GM12875 (cell line): ENCODE results near the gene PPP2CA.
A peak's percentile ranks its signal among the peaks of the same experiment; 100 is the strongest.
"Not testable (repeated sequence)": the region's sequence is repeated elsewhere in the genome, so short reads cannot be mapped to it uniquely, and the experiment has no call there.

Experiments
- H3K4me3 ChIP-seq: one replicate; pipeline ENCODE4 v1.5.1; 2011; ENCODE audit warnings: low read depth, low read length, control low read depth
- TF ChIP-seq, protein P1 (sequence below): IDR thresholded peaks from 2 replicates; pipeline ENCODE4 v1.5.1; 2011; ENCODE audit warnings: low read depth, mild to moderate bottlenecking, control low read depth, inconsistent platforms, low read length, moderate library complexity, borderline replicate concordance; ENCODE audit not compliant: insufficient read depth

The PPP2CA gene

DNA sequence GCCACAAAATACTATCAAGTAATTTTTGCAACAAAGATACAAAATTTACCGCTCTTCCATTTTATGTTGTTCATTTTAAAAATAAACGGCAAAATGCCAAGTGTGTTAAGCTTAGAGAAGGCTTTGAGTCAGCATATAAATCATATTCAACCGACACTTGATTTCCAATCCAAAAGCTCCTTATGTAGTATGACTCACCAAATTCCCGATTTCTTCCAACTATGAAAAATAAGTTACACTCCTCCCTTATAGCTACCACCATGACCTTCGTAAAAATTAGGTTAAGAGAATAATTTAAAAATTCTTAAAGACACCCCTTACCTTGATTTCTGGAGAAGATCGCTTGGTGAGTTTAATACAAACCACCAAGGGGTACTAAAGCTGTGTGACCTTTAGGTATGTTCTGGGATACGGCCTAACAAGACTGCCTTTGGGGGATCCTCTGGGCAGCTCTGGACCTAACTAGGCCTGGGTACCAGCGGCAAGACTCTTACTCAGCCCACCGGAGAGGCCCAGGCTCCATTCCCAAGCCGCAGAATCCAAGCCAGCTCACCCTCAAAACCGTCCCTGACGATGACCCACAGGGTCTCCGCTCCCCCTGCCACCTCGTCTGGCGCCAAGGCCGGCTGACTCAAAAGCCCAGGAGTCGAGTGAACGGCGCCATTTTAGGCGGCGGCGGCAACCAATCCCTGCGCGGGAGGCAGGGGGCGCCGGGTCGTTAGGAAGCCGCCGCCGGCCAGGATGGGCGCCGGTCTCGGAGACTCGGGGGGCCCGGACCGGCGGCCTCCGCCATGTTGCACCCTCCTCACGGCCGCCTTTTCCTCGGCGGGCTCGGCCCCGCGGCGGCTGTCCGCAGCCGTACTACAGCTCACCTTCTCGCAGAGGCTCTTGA is 739 bp downstream of the PPP2CA start:
- H3K4me3 ChIP-seq, result peak overlapping the region; percentile 90
- TF ChIP-seq, protein P1, sequence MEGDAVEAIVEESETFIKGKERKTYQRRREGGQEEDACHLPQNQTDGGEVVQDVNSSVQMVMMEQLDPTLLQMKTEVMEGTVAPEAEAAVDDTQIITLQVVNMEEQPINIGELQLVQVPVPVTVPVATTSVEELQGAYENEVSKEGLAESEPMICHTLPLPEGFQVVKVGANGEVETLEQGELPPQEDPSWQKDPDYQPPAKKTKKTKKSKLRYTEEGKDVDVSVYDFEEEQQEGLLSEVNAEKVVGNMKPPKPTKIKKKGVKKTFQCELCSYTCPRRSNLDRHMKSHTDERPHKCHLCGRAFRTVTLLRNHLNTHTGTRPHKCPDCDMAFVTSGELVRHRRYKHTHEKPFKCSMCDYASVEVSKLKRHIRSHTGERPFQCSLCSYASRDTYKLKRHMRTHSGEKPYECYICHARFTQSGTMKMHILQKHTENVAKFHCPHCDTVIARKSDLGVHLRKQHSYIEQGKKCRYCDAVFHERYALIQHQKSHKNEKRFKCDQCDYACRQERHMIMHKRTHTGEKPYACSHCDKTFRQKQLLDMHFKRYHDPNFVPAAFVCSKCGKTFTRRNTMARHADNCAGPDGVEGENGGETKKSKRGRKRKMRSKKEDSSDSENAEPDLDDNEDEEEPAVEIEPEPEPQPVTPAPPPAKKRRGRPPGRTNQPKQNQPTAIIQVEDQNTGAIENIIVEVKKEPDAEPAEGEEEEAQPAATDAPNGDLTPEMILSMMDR, result no peak

DNA sequence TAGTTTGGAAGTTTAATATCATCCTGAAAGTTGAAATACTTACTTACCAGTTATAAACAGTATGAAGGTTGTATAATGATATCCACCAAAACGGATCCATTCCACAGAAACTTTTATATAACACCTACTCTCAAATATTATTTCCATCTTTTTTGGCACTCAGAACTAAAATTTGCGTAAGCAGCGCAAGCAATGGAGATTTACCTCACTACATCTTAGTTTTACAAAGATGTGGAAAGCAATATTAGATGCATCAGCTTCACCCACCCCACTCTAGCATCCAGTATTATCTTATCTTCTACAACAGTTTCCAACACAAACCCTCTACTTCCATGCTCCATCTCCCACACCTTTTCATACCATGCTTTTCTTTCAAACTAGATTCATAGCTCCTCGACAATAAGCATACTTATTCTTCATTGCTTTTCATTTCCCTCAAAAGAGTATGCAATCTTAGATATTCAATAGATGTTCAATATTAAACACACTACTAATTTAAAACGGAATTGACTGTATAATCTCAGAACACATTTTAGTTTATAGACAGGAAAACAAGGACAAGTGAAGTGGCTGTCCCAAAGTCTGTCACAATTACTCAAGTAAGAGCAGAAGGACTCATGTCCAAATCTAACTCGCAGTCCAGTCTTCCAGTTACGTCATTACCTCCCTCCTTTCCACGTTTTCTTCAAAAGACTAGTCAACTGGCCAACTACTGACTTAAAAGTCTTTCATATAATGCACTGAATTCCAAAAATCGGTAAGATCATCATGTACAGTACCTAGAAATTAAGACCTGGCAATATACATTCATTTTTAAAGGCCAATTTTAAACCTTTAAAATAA is 2.2 kb downstream of the PPP2CA start:
- H3K4me3 ChIP-seq, result peak overlapping the region; percentile 90
- TF ChIP-seq, protein P1, result no peak

DNA sequence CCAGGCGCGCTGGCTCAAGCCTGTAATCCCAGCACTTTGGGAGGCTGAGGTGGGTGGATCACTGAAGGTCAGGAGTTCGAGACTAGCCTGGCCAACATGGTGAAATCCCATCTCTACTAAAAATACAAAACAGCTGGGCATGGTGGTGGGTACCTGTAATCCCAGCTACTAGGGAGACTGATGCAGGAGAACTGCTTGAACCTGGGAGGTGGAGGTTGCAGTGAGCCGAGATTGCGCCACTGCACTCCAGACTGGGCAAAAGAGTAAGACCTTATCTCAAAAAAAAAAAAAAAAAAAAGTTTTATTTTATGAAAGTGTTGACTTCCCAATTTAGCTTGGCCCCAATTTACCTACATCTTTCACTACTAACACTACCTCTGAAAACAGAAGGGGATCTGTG is 4.2 kb downstream of the PPP2CA start:
- H3K4me3 ChIP-seq, result not testable (repeated sequence)

DNA sequence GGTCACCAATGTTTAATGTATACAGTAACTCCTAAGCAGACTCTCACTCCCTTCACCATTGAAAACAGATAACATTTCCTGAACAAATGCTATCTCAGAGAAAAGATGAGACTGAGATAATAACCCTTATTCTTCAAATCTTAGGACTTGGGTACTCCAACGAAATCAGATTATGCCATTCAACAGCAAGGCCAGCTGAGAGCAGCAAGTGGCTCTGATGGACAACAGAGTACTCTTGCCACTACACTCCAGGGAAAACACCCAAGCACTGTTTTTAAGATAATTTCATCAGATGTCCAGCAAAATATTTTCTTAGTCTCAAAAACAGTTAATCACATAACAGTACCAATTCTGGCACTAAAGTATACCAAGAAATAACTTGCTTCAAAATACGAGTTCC is 10.1 kb downstream of the PPP2CA start:
- TF ChIP-seq, protein P1, result no peak
- no peak overlapping the region for H3K4me3 ChIP-seq

DNA sequence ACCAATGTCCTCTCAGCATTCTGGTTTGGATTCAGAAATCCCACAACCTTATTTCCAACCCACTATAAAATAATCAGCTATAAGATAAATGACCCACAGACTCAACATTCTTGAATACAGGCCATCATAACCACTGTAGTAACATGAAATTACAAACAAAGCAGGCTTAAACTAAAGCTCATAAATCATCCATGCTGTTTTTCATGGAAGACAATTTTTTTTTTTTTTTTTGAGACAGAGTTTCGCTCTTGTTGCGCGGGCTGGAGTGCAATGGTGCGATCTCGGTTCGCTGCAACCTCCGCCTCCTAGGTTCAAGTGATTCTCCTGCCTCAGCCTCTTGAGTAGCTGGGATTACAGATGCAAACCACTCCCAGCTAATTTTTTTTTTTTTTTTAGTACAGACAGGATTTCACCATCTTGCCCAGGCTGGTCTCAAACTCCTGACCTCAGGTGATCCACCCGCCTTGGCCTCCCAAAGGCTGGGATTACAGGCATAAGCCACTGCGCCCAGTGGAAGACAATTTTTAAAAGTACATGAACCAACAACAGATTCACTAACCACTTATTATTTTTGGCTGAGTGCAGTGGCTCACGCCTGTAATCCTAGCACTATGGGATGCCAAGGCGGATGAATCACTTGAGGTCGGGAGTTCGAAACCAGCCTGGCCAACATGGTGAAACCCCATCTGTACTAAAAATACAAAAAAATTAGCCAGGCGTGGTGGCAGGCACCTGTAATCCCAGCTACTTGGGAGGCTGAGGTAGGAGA is 14.4 kb downstream of the PPP2CA start:
- not testable (repeated sequence) for H3K4me3 ChIP-seq

DNA sequence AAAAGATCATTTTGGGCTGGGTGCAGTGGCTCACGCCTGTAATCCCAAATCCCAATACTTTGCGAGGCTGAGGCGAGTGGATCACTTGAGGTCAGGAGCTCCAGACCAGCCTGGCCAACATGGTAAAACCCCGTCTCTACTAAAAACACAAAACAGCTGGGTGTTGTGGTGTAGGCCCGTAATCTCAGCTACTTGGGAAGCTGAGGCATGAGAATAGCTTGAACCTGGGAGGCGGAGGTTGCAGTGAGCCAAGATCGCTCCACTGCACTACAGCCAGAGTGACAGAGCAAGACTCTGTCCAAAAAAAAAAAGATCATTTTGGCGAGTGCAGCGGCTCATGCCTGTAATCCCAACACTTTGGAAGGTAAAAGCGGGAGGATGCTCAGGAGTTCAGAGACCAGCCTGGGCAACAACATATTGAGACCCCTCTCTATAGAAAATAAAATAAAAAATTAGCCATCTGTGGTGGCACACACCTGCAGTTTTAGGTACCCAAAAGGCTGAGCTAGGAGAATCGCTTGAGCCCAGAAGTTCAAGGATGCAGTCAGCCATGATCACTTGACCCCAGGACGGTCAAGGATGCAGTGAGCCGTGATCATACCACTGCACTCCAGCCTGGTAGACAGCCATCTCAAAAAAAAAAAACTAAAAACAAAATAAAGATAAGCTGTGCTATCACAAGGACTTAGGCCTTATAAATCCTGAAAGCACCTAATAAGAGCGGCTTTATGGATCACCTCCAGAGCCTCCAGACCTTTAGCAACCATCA is 16.2 kb downstream of the PPP2CA start:
- no peak overlapping the region for H3K4me3 ChIP-seq
- TF ChIP-seq, protein P1, result no peak

DNA sequence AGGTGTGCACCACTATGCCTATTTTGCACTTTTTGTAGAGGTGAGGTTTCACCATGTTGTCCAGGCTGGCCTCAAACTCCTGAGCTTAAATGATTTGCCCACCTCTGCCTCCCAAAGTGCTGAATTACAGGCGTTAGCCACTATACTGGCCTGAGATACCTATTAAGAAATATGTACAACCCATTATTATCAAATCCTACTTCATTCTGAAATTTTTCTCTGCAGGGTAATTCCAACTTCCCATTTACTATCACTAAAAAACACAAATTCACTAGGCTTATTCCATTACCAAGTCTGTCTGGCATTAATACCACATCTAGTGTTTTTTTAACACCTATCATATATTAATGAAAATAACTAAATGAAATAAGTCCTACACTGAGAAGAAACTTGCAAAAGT is 18.2 kb downstream of the PPP2CA start:
- TF ChIP-seq, protein P1, result no peak
- no peak overlapping the region for H3K4me3 ChIP-seq
